HepG2 (cell line): ENCODE data around the gene BBOF1. TPM values are rescaled to one million over a fixed set of nuclear protein-coding genes. Genes with fewer than 3 reads are reported as not detected.

Experiments used
- HHEX ChIP-seq: IDR thresholded peaks from 2 replicates; pipeline ENCODE4 v1.6.1; 2016; ENCODE audit warnings: control low read depth
- HMG20B ChIP-seq: conservative IDR thresholded peaks from 2 replicates; pipeline ENCODE4 v1.6.1; 2016; ENCODE audit warnings: missing genetic modification reagents, missing compliant biosample characterization
- HNRNPK ChIP-seq: fragments of 200-400 bp; formaldehyde crosslinking; IDR thresholded peaks from 2 replicates; pipeline ENCODE4 v1.6.1; 2018; ENCODE audit warnings: low read length, low read depth, moderate library complexity, mild to moderate bottlenecking; ENCODE audit not compliant: poor library complexity, severe bottlenecking
- JUNB ChIP-seq: sonication (generic); formaldehyde crosslinking; IDR thresholded peaks from 2 replicates; pipeline ENCODE4 v1.8.0; 2022; ENCODE audit warnings: missing genetic modification reagents, mild to moderate bottlenecking, borderline replicate concordance
- KAT2B ChIP-seq: fragments of 150-350 bp; IDR thresholded peaks from 2 replicates; pipeline ENCODE4 v1.6.1; 2014; ENCODE audit warnings: low read depth, low read length, borderline replicate concordance
- LCORL ChIP-seq, 2 experiments: fragments of 450-650 bp in 1 of 2; sonication (generic) in 1 of 2; formaldehyde crosslinking in 1 of 2; IDR thresholded peaks; 2 replicates each; pipeline versions ENCODE4 v1.5.0 to v1.6.1; 2017 to 2020; ENCODE audit warnings: antibody characterized with exemption in 1 of 2, missing genetic modification reagents in 1 of 2
- NFATC3 ChIP-seq: sonication (generic); formaldehyde crosslinking; IDR thresholded peaks from 2 replicates; pipeline ENCODE4 v1.5.1; 2020; ENCODE audit warnings: mild to moderate bottlenecking, missing genetic modification reagents
- RORA ChIP-seq: sonication (generic); formaldehyde crosslinking; IDR thresholded peaks from 2 replicates; pipeline ENCODE4 v1.5.0; 2020; ENCODE audit warnings: mild to moderate bottlenecking, missing genetic modification reagents, moderate library complexity
- SATB2 ChIP-seq: sonication (generic); formaldehyde crosslinking; IDR thresholded peaks from 2 replicates; pipeline ENCODE4 v1.5.0; 2020; ENCODE audit warnings: missing genetic modification reagents
- SMAD3 ChIP-seq: sonication (generic); formaldehyde crosslinking; IDR thresholded peaks from 2 replicates; pipeline ENCODE4 v1.4.0; 2020; ENCODE audit warnings: missing genetic modification reagents
- SOX13 ChIP-seq, 3 experiments: fragments of 450-650 bp in 1 of 3; sonication (generic) in 1 of 3; formaldehyde crosslinking in 1 of 3; IDR thresholded peaks in 2 of 3; conservative IDR thresholded peaks in 1 of 3; 2 replicates each; pipeline versions ENCODE4 v1.5.0 to v1.6.1; 2016 to 2020; ENCODE audit warnings: antibody characterized with exemption in 1 of 3, mild to moderate bottlenecking in 1 of 3, missing compliant biosample characterization in 1 of 3, missing genetic modification reagents in 1 of 3, moderate library complexity in 1 of 3
- SOX5 ChIP-seq: IDR thresholded peaks from 2 replicates; pipeline ENCODE4 v1.6.1; 2016; ENCODE audit warnings: borderline replicate concordance
- SOX6 ChIP-seq, 2 experiments: fragments of 450-650 bp in 1 of 2; sonication (generic) in 1 of 2; formaldehyde crosslinking in 1 of 2; IDR thresholded peaks; 2 replicates each; pipeline versions ENCODE4 v1.4.0 to v1.6.1; 2017 to 2020; ENCODE audit warnings: antibody characterized with exemption in 1 of 2, mild to moderate bottlenecking in 1 of 2, missing genetic modification reagents in 1 of 2
- ZFX ChIP-seq: sonication (generic); formaldehyde crosslinking; IDR thresholded peaks from 2 replicates; pipeline ENCODE4 v1.4.0; 2020; ENCODE audit warnings: mild to moderate bottlenecking, low read depth, missing genetic modification reagents, moderate library complexity
- ZNF33A ChIP-seq: sonication (generic); formaldehyde crosslinking; IDR thresholded peaks from 2 replicates; pipeline ENCODE4 v1.5.1; 2020; ENCODE audit warnings: missing genetic modification reagents, mild to moderate bottlenecking, moderate library complexity, borderline replicate concordance
- polyA plus RNA-seq, 8 experiments: library from polyadenylated mRNA; depleted of rRNA in 3 of 8; stranded (reverse) in 7 of 8; unstranded in 1 of 8; fragments of >200 nt; fragmentation: Illumina TruSeq in 4 of 8; extraction: Trizol in 4 of 8; gene quantifications; 2 replicates each; pipeline versions ENCODE4 v1.2.1 to v1.2.3, GENCODE V29; 2011 to 2016; ENCODE audit warnings: low read depth in 4 of 8, missing spikeins in 1 of 8, mixed read lengths in 1 of 8; ENCODE audit not compliant: insufficient read depth in 1 of 8
- total RNA-seq, 5 experiments: library from RNA; depleted of rRNA; stranded (reverse); fragments of >200 nt; fragmentation: Illumina TruSeq; extraction: Trizol; gene quantifications; 2 replicates each; pipeline ENCODE4 v1.2.3, GENCODE V29; 2016; ENCODE audit warnings: low read depth in 1 of 5
- TF ChIP-seq, protein P1 (sequence below): sonication (generic); formaldehyde crosslinking; IDR thresholded peaks from 2 replicates; pipeline ENCODE4 v1.4.0; 2020; ENCODE audit warnings: missing genetic modification reagents, mild to moderate bottlenecking, borderline replicate concordance
- TF ChIP-seq, protein P2 (sequence below): sonication (generic); formaldehyde crosslinking; IDR thresholded peaks from 2 replicates; pipeline ENCODE4 v1.4.0; 2020; ENCODE audit warnings: missing genetic modification reagents
- TF ChIP-seq, protein P3 (sequence below): sonication (generic); formaldehyde crosslinking; IDR thresholded peaks from 2 replicates; pipeline ENCODE4 v1.4.0; 2020; ENCODE audit warnings: missing genetic modification reagents

BBOF1 gene
- total and polyA plus RNA-seq, 2 of the 13 experiments (the other 11 are each of a cell fraction or from before 2014, with no cell fraction given), result 1.6 to 2.3 TPM

DNA sequence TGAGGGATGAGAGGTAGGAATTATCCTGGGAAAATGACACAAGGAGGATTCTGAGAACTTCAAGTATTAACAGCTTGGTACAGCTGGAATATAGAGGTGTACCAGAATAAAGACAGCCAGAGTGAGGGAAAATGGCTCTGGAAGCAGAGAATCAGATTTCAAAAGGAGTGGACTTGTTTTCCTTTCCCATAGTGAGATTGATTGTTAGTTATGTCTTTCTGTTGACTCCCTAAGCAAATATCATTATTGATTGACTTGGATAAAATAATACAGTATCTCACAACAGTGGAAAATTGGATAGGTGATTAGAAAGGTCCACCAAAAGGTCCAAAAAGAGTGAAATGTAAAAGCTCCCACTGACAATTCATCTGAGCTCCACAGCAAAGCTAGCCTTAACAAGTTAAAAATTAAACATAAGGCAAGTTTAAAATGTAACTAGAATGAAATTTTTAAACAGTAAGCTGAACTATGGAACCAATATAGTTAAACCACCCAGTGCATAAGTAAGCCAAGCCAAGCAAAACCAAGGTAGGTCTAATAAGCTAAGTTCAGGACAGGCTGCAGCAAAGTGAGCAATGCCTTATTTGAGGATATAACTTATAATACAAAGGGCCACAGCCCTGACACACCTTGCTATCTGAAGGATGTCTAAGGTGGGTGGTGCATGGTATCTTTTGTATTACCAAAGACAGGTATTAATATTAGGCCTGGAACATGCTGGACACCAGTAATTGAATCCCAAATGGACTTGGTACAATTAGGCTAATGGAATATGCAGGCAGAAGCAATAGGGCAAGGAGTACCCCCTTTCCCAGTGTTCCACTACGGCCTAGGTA lies 21.8 kb upstream of the BBOF1 start (continued):
- 0 out of 2 replicates have a peak, but pooled peaks have one; percentile 39 for TF ChIP-seq ZFX
- TF ChIP-seq LCORL (IDR thresholded peaks at IDR 0.05), result no peak
- TF ChIP-seq LCORL (CRISPR knock-in tag; IDR thresholded peaks at IDR 0.05), result peak; percentile 2; the same call in 1 of the 2 replicates
- TF ChIP-seq SMAD3 (CRISPR knock-in tag), result no peak; the same call in 1 of the 2 replicates
- TF ChIP-seq SOX13 (IDR thresholded peaks at IDR 0.05), result 0 out of 2 replicates have a peak, but pooled peaks have one; percentile 24
- TF ChIP-seq SOX13 (CRISPR knock-in tag; conservative IDR thresholded peaks at IDR 0.05 in 1 of 2, IDR thresholded peaks at IDR 0.05 in 1 of 2), result peak in 1 of 2 experiments; percentile 31; a peak in 1 of 4 replicates
- TF ChIP-seq, protein P1, sequence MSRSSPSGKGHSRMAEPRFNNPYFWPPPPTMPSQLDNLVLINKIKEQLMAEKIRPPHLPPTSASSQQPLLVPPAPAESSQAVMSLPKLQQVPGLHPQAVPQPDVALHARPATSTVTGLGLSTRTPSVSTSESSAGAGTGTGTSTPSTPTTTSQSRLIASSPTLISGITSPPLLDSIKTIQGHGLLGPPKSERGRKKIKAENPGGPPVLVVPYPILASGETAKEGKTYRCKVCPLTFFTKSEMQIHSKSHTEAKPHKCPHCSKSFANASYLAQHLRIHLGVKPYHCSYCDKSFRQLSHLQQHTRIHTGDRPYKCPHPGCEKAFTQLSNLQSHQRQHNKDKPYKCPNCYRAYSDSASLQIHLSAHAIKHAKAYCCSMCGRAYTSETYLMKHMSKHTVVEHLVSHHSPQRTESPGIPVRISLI (CRISPR knock-in tag), result no peak
- no peak for TF ChIP-seq JUNB
- TF ChIP-seq SOX6 (IDR thresholded peaks at IDR 0.05), result no peak
- peak; percentile 62 for TF ChIP-seq SOX6 (CRISPR knock-in tag; IDR thresholded peaks at IDR 0.05)
- TF ChIP-seq ZNF33A (CRISPR knock-in tag), result no peak
- 0 out of 2 replicates have a peak, but pooled peaks have one; percentile 4 for TF ChIP-seq HMG20B (CRISPR knock-in tag)
- no peak for TF ChIP-seq HHEX (CRISPR knock-in tag)
- TF ChIP-seq SATB2 (CRISPR knock-in tag), result 0 out of 2 replicates have a peak, but pooled peaks have one; percentile 65
- 0 out of 2 replicates have a peak, but pooled peaks have one; percentile 12 for TF ChIP-seq RORA (CRISPR knock-in tag)
- TF ChIP-seq KAT2B, result peak; percentile 86
- no peak for TF ChIP-seq HNRNPK
- TF ChIP-seq, protein P2, sequence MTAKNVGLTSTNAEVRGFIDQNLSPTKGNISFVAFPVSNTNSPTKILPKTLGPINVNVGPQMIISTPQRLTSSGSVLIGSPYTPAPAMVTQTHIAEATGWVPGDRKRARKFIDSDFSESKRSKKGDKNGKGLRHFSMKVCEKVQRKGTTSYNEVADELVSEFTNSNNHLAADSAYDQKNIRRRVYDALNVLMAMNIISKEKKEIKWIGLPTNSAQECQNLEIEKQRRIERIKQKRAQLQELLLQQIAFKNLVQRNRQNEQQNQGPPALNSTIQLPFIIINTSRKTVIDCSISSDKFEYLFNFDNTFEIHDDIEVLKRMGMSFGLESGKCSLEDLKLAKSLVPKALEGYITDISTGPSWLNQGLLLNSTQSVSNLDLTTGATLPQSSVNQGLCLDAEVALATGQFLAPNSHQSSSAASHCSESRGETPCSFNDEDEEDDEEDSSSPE (CRISPR knock-in tag), result no peak; the same call in 1 of the 2 replicates
- TF ChIP-seq NFATC3 (CRISPR knock-in tag), result no peak
- TF ChIP-seq, protein P3, sequence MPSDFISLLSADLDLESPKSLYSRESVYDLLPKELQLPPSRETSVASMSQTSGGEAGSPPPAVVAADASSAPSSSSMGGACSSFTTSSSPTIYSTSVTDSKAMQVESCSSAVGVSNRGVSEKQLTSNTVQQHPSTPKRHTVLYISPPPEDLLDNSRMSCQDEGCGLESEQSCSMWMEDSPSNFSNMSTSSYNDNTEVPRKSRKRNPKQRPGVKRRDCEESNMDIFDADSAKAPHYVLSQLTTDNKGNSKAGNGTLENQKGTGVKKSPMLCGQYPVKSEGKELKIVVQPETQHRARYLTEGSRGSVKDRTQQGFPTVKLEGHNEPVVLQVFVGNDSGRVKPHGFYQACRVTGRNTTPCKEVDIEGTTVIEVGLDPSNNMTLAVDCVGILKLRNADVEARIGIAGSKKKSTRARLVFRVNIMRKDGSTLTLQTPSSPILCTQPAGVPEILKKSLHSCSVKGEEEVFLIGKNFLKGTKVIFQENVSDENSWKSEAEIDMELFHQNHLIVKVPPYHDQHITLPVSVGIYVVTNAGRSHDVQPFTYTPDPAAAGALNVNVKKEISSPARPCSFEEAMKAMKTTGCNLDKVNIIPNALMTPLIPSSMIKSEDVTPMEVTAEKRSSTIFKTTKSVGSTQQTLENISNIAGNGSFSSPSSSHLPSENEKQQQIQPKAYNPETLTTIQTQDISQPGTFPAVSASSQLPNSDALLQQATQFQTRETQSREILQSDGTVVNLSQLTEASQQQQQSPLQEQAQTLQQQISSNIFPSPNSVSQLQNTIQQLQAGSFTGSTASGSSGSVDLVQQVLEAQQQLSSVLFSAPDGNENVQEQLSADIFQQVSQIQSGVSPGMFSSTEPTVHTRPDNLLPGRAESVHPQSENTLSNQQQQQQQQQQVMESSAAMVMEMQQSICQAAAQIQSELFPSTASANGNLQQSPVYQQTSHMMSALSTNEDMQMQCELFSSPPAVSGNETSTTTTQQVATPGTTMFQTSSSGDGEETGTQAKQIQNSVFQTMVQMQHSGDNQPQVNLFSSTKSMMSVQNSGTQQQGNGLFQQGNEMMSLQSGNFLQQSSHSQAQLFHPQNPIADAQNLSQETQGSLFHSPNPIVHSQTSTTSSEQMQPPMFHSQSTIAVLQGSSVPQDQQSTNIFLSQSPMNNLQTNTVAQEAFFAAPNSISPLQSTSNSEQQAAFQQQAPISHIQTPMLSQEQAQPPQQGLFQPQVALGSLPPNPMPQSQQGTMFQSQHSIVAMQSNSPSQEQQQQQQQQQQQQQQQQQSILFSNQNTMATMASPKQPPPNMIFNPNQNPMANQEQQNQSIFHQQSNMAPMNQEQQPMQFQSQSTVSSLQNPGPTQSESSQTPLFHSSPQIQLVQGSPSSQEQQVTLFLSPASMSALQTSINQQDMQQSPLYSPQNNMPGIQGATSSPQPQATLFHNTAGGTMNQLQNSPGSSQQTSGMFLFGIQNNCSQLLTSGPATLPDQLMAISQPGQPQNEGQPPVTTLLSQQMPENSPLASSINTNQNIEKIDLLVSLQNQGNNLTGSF (CRISPR knock-in tag), result no peak
- TF ChIP-seq SOX5 (CRISPR knock-in tag), result peak; percentile 20; the same call in 1 of the 2 replicates
